ENCODE data around the gene FAM20A.

Gene FAM20A

GRCh38 chr17:68565661-68566441 lies 35.3 kb downstream of the FAM20A start:
- DNase-seq (ENCODE audit: low read depth in 2 of 2): no peak

DNA sequence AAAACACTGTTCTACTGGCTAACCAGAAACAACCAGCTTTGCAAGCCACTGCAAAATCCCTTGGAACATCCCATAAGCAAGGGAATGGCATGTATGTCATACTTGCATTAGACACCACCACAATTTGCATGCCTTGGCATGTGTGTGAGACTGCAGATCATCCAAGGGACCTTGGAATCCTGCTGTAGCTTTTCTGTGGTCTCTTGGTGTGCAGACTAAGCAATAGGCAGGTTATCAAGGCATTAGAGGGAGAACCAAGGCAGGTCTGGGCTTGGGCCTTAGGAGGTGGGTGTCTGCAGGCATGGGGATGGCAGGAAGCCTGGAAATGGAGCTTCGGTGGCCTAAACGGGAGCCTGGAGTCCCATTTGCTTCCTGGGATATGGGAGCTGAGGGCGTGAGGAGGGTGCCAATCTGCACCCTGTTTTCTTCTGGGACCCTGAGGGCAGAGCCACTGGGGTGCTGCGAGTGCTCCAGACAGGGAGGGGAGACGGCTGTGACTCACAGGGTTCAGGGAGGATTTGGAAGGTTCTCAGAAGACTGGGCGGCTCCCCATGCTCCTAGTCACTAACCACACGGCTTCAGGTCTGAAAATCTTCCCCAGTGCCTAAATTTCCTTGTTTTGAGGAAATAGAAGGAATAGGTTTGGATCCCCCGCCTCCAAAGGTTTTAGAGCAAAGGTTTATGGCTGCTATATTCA lies 36.6 kb downstream of the FAM20A start:
- no peak for DNase-seq (ENCODE audit: low read depth in 2 of 2)

DNA sequence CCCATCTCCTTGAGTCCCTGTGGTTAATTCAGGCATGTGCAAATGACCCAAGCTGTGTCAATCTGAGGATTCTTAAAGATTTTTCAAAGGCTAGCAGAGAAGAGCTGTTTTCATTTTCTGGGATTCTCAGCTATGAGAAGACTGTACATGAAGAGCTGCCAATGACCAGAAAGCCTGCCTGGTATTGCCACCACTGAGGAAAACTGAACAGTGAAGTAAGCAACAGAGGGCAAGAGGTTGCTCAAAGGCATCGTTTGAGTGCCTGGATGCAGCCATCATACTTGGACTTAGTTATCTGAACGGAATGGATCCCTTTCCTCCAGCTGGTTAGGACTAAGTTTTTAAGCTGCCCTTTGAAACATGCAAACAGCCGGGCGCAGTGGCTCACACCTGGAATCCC lies 38.4 kb downstream of the FAM20A start:
- DNase-seq (ENCODE audit: low read depth in 2 of 2): no peak

- DNase-seq (ENCODE audit: low read depth in 2 of 2): no peak
Observed at GRCh38 chr17:68560966-68561720, 40.0 kb downstream of the FAM20A start.

GRCh38 chr17:68559316-68559715 lies 41.9 kb downstream of the FAM20A start:
- DNase-seq (ENCODE audit: low read depth in 2 of 2): no peak

GRCh38 chr17:68556551-68556950 lies 44.6 kb downstream of the FAM20A start:
- DNase-seq (ENCODE audit: low read depth in 2 of 2): no peak

DNA sequence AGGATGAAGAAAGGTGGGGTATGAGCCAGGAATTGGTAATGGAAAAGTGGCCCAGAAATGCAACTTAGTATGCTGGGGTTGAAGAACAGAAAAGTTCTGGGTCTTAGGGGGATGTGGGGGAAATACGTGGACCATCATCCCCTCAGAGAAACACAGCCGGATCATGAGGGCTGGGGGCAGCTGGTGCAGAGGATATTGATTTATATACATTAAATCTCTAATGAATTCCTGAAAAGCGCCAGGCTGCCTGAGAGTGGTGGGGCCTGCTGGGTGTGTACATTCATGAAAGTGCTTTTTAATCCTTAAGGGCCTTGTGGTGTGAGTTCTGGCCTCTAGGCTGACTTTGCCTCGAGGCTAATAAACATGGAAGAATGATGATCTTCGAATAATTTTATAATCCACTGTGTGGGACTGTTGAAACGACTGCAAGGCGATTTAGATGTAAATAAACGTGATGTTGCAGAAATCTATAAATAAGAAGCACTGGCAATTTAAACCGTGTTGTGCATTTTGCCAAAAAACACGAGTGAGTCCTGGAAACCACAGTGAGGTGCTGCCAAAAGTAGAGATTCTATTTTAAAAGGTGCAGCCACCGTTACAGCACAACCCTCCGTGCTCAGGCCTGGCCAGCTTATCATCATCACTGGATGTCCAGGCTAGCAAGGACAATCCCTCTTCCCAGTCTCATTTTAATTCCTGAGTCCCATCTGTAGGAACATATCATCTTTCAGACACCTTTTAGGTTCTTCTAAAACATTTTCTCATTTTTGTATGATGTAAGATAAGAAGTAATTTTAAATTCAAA lies 56.9 kb downstream of the FAM20A start:
- no peak for DNase-seq (ENCODE audit: low read depth in 2 of 2)

- DNase-seq (ENCODE audit: low read depth in 2 of 2): no peak
Observed at GRCh38 chr17:68542698-68543463, 58.3 kb downstream of the FAM20A start.

DNA sequence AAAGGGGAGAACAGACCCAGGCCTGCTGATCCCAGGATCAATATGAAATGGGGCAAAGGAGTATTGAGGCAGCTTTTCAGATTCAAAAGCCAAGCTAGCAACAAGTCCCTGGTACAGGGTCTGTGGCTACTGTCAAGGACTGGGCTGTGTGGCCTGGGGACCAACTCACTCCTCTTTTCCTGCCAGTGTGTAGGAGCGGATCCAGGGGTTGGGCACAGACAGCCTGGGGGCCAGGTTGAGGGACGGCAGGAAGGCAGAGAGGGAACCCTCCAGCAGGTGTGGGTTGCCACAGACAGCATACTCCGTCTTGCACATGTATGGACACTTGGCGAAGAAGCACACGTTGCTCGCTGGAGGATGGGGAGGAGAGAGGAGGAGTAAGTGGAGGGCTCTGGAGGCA lies 59.4 kb downstream of the FAM20A start:
- DNase-seq (ENCODE audit: low read depth in 2 of 2): no peak

DNA sequence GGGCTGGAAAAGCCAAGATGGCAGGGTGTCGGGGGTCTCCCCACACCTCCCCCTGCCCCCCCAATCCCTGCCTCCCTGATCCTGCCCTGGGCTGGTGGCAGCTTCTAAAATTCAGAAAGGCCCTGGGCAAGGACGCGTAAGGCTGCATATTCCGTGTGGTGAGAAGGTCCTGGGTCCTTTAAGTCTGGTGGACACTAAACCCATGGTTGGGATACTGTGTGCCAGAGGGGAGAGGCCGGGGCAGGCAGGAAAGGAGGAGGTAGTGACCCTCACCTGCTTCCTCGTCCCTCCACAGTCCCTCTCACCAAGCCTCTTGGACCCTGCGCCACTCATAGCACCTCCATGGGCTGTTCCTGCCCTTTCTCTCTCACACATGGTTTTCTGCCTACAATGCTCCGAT lies 60.2 kb downstream of the FAM20A start:
- no peak for DNase-seq (ENCODE audit: low read depth in 2 of 2)

- no peak for DNase-seq (ENCODE audit: low read depth in 2 of 2)
Observed at GRCh38 chr17:68539548-68540467, 61.4 kb downstream of the FAM20A start.

GRCh38 chr17:68535922-68536321 lies 65.2 kb downstream of the FAM20A start:
- no peak for DNase-seq (ENCODE audit: low read depth in 2 of 2)

- no peak for DNase-seq (ENCODE audit: low read depth in 2 of 2)
Observed at GRCh38 chr17:68534695-68535088, 66.5 kb downstream of the FAM20A start.

- no peak for DNase-seq (ENCODE audit: low read depth in 2 of 2)
Observed at GRCh38 chr17:68533887-68534694, 67.1 kb downstream of the FAM20A start.

- no peak for DNase-seq (ENCODE audit: low read depth in 2 of 2)
Observed at GRCh38 chr17:68532826-68533225, 68.3 kb downstream of the FAM20A start.

DNA sequence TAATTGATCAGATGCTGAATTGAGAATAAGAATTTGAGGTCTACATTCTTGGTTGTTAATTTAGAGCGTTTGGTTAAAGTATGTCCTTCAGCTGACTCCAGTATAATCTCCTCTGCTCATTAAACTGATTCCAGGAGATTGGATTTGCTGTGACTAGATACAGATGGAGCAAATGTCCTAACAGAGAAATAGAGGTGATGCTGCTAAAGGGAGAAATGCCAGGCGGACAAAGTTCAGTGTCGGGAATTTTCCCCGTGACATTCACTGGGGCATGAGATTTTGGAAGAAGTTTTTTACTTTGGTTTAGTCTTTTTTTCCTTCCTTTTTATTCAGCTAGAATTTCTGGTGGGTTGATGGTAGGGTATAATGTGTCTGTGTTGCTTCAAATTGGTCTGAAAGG lies 69.9 kb downstream of the FAM20A start:
- no peak for DNase-seq (ENCODE audit: low read depth in 2 of 2)

- DNase-seq (ENCODE audit: low read depth in 2 of 2): no peak
Observed at GRCh38 chr17:68527314-68527713, 73.9 kb downstream of the FAM20A start.

DNA sequence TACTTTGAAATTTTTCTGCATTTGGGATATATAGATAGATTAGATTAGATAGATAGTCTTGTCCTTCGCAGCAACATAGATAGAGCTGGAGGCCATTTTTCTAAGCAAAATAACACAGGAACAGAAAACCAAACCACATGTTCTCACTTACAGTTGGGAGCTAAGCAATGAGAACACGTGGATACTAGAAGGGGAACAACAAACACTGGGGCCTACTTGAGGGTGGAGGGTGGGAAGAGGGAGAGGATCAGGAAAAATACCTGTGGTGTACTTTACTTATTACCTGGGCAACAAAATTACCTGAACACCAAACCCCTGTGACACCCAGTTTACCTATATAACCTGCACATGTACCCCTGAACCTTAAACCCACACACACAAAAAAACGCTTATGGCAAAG lies 74.6 kb downstream of the FAM20A start:
- DNase-seq (ENCODE audit: low read depth in 2 of 2): no peak

DNA sequence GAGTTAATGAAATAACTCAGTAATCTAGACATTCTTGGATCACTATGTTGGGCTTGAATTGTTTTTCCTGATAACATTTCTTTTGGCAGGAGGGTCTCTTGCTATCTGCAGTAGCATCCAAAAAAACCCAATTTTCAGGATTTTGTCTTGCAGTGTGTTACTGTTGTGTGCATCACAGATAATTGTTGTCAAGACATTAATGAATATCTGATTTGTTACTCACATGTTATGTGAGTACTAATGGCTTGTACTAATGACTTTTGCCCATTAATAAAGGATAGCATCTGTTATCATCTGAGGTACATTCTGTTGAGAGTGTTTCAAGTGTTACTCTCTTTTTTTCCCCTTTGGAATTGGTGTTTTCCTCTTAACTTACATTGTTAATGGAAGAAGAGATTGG lies 78.9 kb downstream of the FAM20A start:
- DNase-seq (ENCODE audit: low read depth in 2 of 2): no peak

All from activated CD8-positive, alpha-beta memory T cell treated with anti-CD3 and anti-CD28 coated beads for 4 hours (primary cell).